ENCODE results near the gene PAPSS2.

PAPSS2 gene

GRCh38 chr10:87753995-87754866 is 94.6 kb downstream of the PAPSS2 start:
- DNase-seq: no peak

- DNase-seq: no peak
Measured at GRCh38 chr10:87757685-87758084, 98.0 kb downstream of the PAPSS2 start.

- DNase-seq: no peak
Measured at GRCh38 chr10:87759551-87759950, 99.9 kb downstream of the PAPSS2 start.

- DNase-seq: no peak
Measured at GRCh38 chr10:87760195-87760905, 100.7 kb downstream of the PAPSS2 start.

GRCh38 chr10:87761153-87761552 is 101.5 kb downstream of the PAPSS2 start:
- DNase-seq: no peak

GRCh38 chr10:87761892-87762291 is 102.2 kb downstream of the PAPSS2 start:
- no peak for DNase-seq

GRCh38 chr10:87763086-87763861 is 103.6 kb downstream of the PAPSS2 start:
- DNase-seq: no peak

GRCh38 chr10:87764072-87764934 is 104.6 kb downstream of the PAPSS2 start:
- no peak for DNase-seq

GRCh38 chr10:87765666-87766376 is 106.1 kb downstream of the PAPSS2 start:
- DNase-seq: no peak

GRCh38 chr10:87767253-87767652 is 107.6 kb downstream of the PAPSS2 start:
- no peak for DNase-seq

GRCh38 chr10:87771871-87772500 is 112.3 kb downstream of the PAPSS2 start:
- no peak for DNase-seq

- no peak for DNase-seq
Measured at GRCh38 chr10:87775766-87776165, 116.1 kb downstream of the PAPSS2 start.

GRCh38 chr10:87776328-87776727 is 116.7 kb downstream of the PAPSS2 start:
- no peak for DNase-seq

GRCh38 chr10:87781545-87781944 is 121.9 kb downstream of the PAPSS2 start:
- DNase-seq: no peak

GRCh38 chr10:87782721-87783120 is 123.0 kb downstream of the PAPSS2 start:
- no peak for DNase-seq

- no peak for DNase-seq
Measured at GRCh38 chr10:87786421-87786820, 126.7 kb downstream of the PAPSS2 start.

- no peak for DNase-seq
Measured at GRCh38 chr10:87790185-87790584, 130.5 kb downstream of the PAPSS2 start.

- no peak for DNase-seq
Measured at GRCh38 chr10:87794285-87794684, 134.6 kb downstream of the PAPSS2 start.

All from COR-L47 (cell line).